CD14-positive monocyte (primary cell): ENCODE measurements around the gene FAM43A. TPM values are rescaled to one million over a fixed set of nuclear protein-coding genes. Genes with fewer than 3 reads are reported as not detected.
A peak's percentile ranks its signal among the peaks of the same experiment; 100 is the strongest.

ENCODE experiments used
- DNase-seq, 3 donors: peaks; one replicate each; pipeline ENCODE4 v3.0.0-alpha.2; 2011 to 2022
- H2AFZ ChIP-seq: 2 replicates; pipeline ENCODE4 v1.6.0; 2012; ENCODE audit warnings: mild to moderate bottlenecking, low read depth, low read length, inconsistent platforms; ENCODE audit not compliant: insufficient read depth, poor library complexity, severe bottlenecking
- H3K27ac ChIP-seq, 2 donors: 1 replicate in 1 of 2; 2 replicates in 1 of 2; pipeline ENCODE4 v1.5.1; 2012 to 2013; ENCODE audit warnings: low read length in 2 of 2, control low read depth in 1 of 2, inconsistent platforms in 1 of 2, low read depth in 1 of 2, mild to moderate bottlenecking in 1 of 2
- H3K27me3 ChIP-seq, 2 donors: one replicate each; pipeline versions ENCODE4 v1.6.0 to v1.6.1; 2011 to 2013; ENCODE audit warnings: low read length in 2 of 2; ENCODE audit not compliant: control insufficient read depth in 2 of 2, insufficient read depth in 2 of 2
- H3K36me3 ChIP-seq, 2 donors: replicated peaks in 1 of 2; 1 replicate in 1 of 2; 2 replicates in 1 of 2; pipeline versions ENCODE4 v1.5.1 to v1.6.1; 2012 to 2013; ENCODE audit warnings: low read length in 2 of 2, control low read depth in 1 of 2, inconsistent platforms in 1 of 2, mild to moderate bottlenecking in 1 of 2; ENCODE audit not compliant: insufficient read depth in 2 of 2, control insufficient read depth in 1 of 2
- H3K4me1 ChIP-seq, 2 donors: 1 replicate in 1 of 2; 2 replicates in 1 of 2; pipeline versions ENCODE4 v1.5.1 to v1.6.1; 2012 to 2013; ENCODE audit warnings: low read length in 2 of 2, control low read depth in 1 of 2, inconsistent platforms in 1 of 2, mild to moderate bottlenecking in 1 of 2, moderate library complexity in 1 of 2; ENCODE audit not compliant: insufficient read depth in 2 of 2, control insufficient read depth in 1 of 2
- H3K4me2 ChIP-seq: replicated peaks from 2 replicates; pipeline ENCODE3; 2012; ENCODE audit warnings: low read length, moderate library complexity, mild to moderate bottlenecking; ENCODE audit not compliant: poor library complexity, severe bottlenecking; ENCODE audit errors: extremely low read depth
- H3K4me3 ChIP-seq, 3 experiments: fragments of 200-600 bp in 1 of 3; sonication (generic) in 1 of 3; replicated peaks in 1 of 3; 1 replicate in 2 of 3; 2 replicates in 1 of 3; pipeline ENCODE4 v1.5.1; 2011 to 2013; ENCODE audit warnings: low read length in 3 of 3, mild to moderate bottlenecking in 3 of 3, control low read depth in 2 of 3, low read depth in 2 of 3, inconsistent platforms in 1 of 3, moderate library complexity in 1 of 3
- H3K79me2 ChIP-seq: 2 replicates; pipeline ENCODE4 v1.6.0; 2012; ENCODE audit warnings: mild to moderate bottlenecking, control low read depth, inconsistent platforms, low read length, moderate library complexity; ENCODE audit not compliant: insufficient read depth
- H3K9ac ChIP-seq: 2 replicates; pipeline ENCODE4 v1.6.0; 2017; ENCODE audit warnings: low read length, mild to moderate bottlenecking; ENCODE audit not compliant: insufficient read depth, poor library complexity, severe bottlenecking
- H3K9me3 ChIP-seq, 2 donors: replicated peaks in 1 of 2; 1 replicate in 1 of 2; 2 replicates in 1 of 2; pipeline versions ENCODE4 v1.5.1 to v1.6.1; 2012 to 2013; ENCODE audit warnings: low read length in 2 of 2, control low read depth in 1 of 2; ENCODE audit not compliant: control insufficient read depth in 1 of 2, insufficient read depth in 1 of 2
- H4K20me1 ChIP-seq: 2 replicates; pipeline ENCODE4 v1.6.0; 2012; ENCODE audit warnings: mild to moderate bottlenecking, low read length, control low read depth, moderate library complexity; ENCODE audit not compliant: insufficient read depth
- H3K27ac Mint-ChIP-seq, 7 donors: one replicate each; pipeline ENCODE4 v1.8.0; 2020; ENCODE audit warnings: mild to moderate bottlenecking in 7 of 7, mixed read lengths in 7 of 7, moderate library complexity in 6 of 7, inconsistent platforms in 2 of 7
- H3K27me3 Mint-ChIP-seq, 3 donors: one replicate each; pipeline ENCODE4 v1.8.0; 2021 to 2022; ENCODE audit warnings: low read depth in 3 of 3, mild to moderate bottlenecking in 3 of 3, mixed read lengths in 3 of 3, moderate library complexity in 3 of 3, inconsistent platforms in 1 of 3
- H3K36me3 Mint-ChIP-seq, 2 donors: one replicate each; pipeline ENCODE4 v1.8.0; 2020; ENCODE audit warnings: mixed read lengths in 2 of 2, inconsistent platforms in 1 of 2, mild to moderate bottlenecking in 1 of 2
- H3K4me1 Mint-ChIP-seq: one replicate; pipeline ENCODE4 v1.8.0; 2020; ENCODE audit warnings: mild to moderate bottlenecking, mixed read lengths
- H3K4me3 Mint-ChIP-seq, 2 donors: one replicate each; pipeline ENCODE4 v1.8.0; 2020; ENCODE audit warnings: mild to moderate bottlenecking in 2 of 2, mixed read lengths in 2 of 2, moderate library complexity in 1 of 2
- H3K9me3 Mint-ChIP-seq, 7 donors: one replicate each; pipeline ENCODE4 v1.8.0; 2020 to 2022; ENCODE audit warnings: mixed read lengths in 7 of 7, mild to moderate bottlenecking in 6 of 7, moderate library complexity in 6 of 7, inconsistent platforms in 2 of 7
- WGBS: methylation state at CpG from one replicate; pipeline ENCODE4 v1.1.5; 2013; ENCODE audit warnings: missing lambda C conversion rate; ENCODE audit not compliant: insufficient coverage; 5-methylcytosine and 5-hydroxymethylcytosine counted together
- intact Hi-C, 2 donors: fragments of 100-400 bp; cut with micrococcal nuclease; formaldehyde crosslinking; loops; one replicate each; pipeline versions ENCODE4 v1.15.0 to v1.15.1; 2023
- polyA plus RNA-seq, 3 donors: library from polyadenylated mRNA; depleted of rRNA in 1 of 3; unstranded in 2 of 3; stranded (reverse) in 1 of 3; fragments of 300-500 nt in 2 of 3; fragments of >200 nt in 1 of 3; fragmentation: Illumina TruSeq in 2 of 3; gene quantifications; 1 replicate in 2 of 3; 2 replicates in 1 of 3; pipeline ENCODE4 v1.2.3, GENCODE V29; 2012 to 2021
- TF ChIP-seq, protein P1 (sequence below): fragments of 200-600 bp; IDR thresholded peaks from one replicate; pipeline ENCODE4 v1.8.0; 2022; ENCODE audit warnings: antibody characterized with exemption, mild to moderate bottlenecking

FAM43A gene
- polyA plus RNA-seq, 3 donors, result 6.6 to 11.3 (median 9.8) TPM

DNA sequence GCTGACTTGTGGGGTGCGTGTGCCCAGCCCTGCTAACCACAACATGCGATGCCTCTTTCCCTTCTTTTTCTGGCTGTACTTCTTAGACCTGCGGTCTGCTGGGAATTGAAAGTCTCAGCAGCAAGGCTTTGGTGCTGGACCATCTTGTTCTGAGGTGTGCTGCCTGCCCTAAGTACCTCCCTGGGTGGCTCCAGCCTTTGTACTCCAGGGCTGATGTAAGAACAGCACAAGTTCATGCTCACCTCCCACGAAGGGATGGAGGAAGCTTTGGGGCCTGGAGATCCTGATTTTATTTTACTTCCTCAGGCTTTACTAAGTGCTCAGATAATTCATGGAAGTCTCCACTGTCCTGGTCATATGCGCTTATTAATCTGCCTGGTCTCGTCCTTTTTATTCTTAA lies 28.9 kb downstream of the FAM43A start:
- DNase-seq, result no peak
- no peaks in the 10 kb centered on the region for H3K36me3 Mint-ChIP-seq
- peaks cover 2% of the 10 kb centered on the region for H3K4me1 Mint-ChIP-seq
- no peaks in the 10 kb centered on the region for H3K36me3 ChIP-seq
- H3K9ac ChIP-seq, result no peak overlapping the region
- TF ChIP-seq, protein P1, sequence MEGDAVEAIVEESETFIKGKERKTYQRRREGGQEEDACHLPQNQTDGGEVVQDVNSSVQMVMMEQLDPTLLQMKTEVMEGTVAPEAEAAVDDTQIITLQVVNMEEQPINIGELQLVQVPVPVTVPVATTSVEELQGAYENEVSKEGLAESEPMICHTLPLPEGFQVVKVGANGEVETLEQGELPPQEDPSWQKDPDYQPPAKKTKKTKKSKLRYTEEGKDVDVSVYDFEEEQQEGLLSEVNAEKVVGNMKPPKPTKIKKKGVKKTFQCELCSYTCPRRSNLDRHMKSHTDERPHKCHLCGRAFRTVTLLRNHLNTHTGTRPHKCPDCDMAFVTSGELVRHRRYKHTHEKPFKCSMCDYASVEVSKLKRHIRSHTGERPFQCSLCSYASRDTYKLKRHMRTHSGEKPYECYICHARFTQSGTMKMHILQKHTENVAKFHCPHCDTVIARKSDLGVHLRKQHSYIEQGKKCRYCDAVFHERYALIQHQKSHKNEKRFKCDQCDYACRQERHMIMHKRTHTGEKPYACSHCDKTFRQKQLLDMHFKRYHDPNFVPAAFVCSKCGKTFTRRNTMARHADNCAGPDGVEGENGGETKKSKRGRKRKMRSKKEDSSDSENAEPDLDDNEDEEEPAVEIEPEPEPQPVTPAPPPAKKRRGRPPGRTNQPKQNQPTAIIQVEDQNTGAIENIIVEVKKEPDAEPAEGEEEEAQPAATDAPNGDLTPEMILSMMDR, result no peak
- no peak overlapping the region for H3K4me2 ChIP-seq
- H3K27me3 ChIP-seq, result no peaks in the 10 kb centered on the region
- 98% methylated on average over 5 of the region's 6 CpGs for WGBS
- no peak overlapping the region for H3K27ac ChIP-seq
- H3K9me3 Mint-ChIP-seq, result peaks cover 0 to 3% (median 0%) of the 10 kb centered on the region in 7 donors
- H3K27ac Mint-ChIP-seq, result no peak overlapping the region
- H3K9me3 ChIP-seq, result no peaks in the 10 kb centered on the region
- H4K20me1 ChIP-seq, result no peaks in the 10 kb centered on the region
- no peak overlapping the region for H3K4me3 ChIP-seq
- H3K27me3 Mint-ChIP-seq, result peaks cover 0 to 4% (median 0%) of the 10 kb centered on the region in 3 donors
- no peaks in the 10 kb centered on the region for H3K4me1 ChIP-seq
- no peak overlapping the region for H3K4me3 Mint-ChIP-seq
- intact Hi-C loops, result no loop called here
- no peaks in the 10 kb centered on the region for H3K79me2 ChIP-seq
- peak overlapping the region; percentile 19 for H2AFZ ChIP-seq

DNA sequence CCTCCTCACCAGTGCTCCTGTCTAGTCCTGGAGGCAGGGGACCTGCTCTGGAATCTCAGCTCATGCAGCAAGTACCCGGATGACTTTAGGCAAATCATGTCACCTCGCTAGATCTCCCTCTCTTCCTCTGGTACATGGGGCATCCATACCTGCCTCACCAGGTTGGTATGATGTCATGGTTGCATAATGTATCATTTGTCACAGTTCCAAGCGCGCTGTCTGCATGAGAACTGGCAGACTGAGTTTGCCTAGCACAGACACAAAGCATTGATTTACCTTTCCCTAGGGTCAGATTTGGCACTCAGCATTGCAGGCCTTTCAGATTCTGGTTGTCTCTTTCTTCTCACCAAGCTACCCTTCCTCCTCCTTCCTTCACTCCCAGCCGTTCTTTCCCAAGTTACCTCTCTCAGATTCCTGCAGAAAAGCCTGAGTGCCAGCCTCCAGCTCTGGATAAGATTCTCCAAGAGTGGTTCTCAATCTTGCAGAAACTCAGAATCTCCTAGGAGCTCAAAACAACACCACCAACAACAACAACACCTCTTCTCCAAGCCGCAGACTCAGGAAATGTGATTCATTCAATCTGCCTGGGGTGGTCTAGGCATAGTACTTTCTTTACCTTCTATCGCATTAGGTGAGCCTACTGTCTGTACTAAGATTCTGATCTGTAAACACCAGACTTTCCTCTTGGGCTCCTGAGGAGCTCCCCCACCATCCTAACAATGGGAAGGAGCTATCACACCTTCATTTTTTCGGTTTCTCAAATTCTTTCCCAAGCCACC lies 29.5 kb downstream of the FAM43A start:
- peaks cover 0 to 6% (median 0%) of the 10 kb centered on the region in 3 donors for H3K27me3 Mint-ChIP-seq
- Histone ChIP-seq H3K27ac (no peak overlapping the region), H3K4me2 (no peak overlapping the region), H3K9ac (no peak overlapping the region), H3K79me2 (no peaks in the 10 kb centered on the region), H4K20me1 (no peaks in the 10 kb centered on the region), H3K4me1 (no peaks in the 10 kb centered on the region), H3K27me3 (no peaks in the 10 kb centered on the region), H3K9me3 (no peaks in the 10 kb centered on the region), H2AFZ (no peak overlapping the region), H3K36me3 (no peaks in the 10 kb centered on the region), H3K4me3 (no peak overlapping the region)
- intact Hi-C loops, result loop anchor here in 1 of 2 donors (5.0 kb wide), 1 partner anchor 72 kb away; no protein-coding TSS in a partner anchor
- H3K9me3 Mint-ChIP-seq, result peaks cover 0 to 3% (median 0%) of the 10 kb centered on the region in 7 donors
- peak overlapping the region in 2 of 7 donors; percentile 1 to 70 for H3K27ac Mint-ChIP-seq
- H3K4me1 Mint-ChIP-seq, result peaks cover 2% of the 10 kb centered on the region
- H3K4me3 Mint-ChIP-seq, result no peak overlapping the region
- TF ChIP-seq, protein P1, result no peak
- no peaks in the 10 kb centered on the region for H3K36me3 Mint-ChIP-seq
- no peak for DNase-seq
- WGBS, result 92% methylated on average over 6 of the region's 8 CpGs
